HFFc6 (cell line): ENCODE data around the gene CCNB1IP1. TPM values are rescaled to one million over a fixed set of nuclear protein-coding genes. Genes with fewer than 3 reads are reported as not detected.
"Not testable (repeated sequence)": the region's sequence is repeated elsewhere in the genome, so short reads cannot be mapped to it uniquely, and the experiment has no call there.

Source experiments
- DNase-seq: peaks from one replicate; pipeline ENCODE4 v3.0.0-alpha.2; 2018
- H3K27ac Mint-ChIP-seq: 2 replicates; pipeline ENCODE4 v1.8.0; 2020; ENCODE audit warnings: mild to moderate bottlenecking, mixed read lengths
- H3K27me3 Mint-ChIP-seq: 2 replicates; pipeline ENCODE4 v1.8.0; 2021; ENCODE audit warnings: mild to moderate bottlenecking, moderate library complexity, mixed read lengths; ENCODE audit not compliant: insufficient read depth
- H3K36me3 Mint-ChIP-seq: 2 replicates; pipeline ENCODE4 v1.8.0; 2021; ENCODE audit warnings: low read depth, mixed read lengths
- H3K4me1 Mint-ChIP-seq: 2 replicates; pipeline ENCODE4 v1.8.0; 2020; ENCODE audit warnings: low read depth, mixed read lengths
- H3K4me3 Mint-ChIP-seq: 2 replicates; pipeline ENCODE4 v1.8.0; 2020; ENCODE audit warnings: mild to moderate bottlenecking, moderate library complexity, mixed read lengths
- H3K9me3 Mint-ChIP-seq: 2 replicates; pipeline ENCODE4 v1.8.0; 2020; ENCODE audit warnings: mild to moderate bottlenecking, mixed read lengths
- total RNA-seq, 6 experiments: library from RNA; stranded (reverse); fragmentation: NEBNext Ultra II Directional; extraction: Animal tissue kit (Norgen Biotek cat#: 25700); gene quantifications; 2 replicates in 1 of 6; 3 replicates in 5 of 6; pipeline ENCODE4 v1.2.3, GENCODE V29; 2021
- TF ChIP-seq, protein P1 (sequence below): fragments of 200-600 bp; sonication (generic); IDR thresholded peaks from 2 replicates; pipeline ENCODE4 v1.5.0; 2021; ENCODE audit warnings: antibody characterized with exemption, mild to moderate bottlenecking

The CCNB1IP1 gene
- total RNA-seq, 6 experiments from 2014 or later = 17.6 to 24.0 (median 20.3) TPM

DNA sequence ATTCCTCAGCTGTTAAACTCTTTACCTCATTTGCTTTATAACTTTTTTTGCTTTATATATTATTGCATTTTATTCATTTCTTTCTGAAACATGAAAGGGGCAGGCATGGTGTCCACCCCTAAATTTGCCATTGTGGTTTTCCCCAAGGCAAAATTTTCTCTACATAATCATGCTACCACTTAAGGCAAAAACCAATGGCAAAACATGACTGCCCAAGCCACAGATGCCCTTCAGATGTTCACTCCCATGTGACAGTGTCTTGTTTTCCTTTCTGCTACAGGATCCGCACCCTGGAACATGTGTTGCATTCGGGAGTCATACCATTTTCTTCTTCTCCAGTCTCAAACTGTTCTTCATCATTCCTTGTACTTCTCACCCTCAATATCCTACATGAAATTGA, 55.7 kb downstream of the CCNB1IP1 start:
- Mint-ChIP-seq H3K27ac (no peak overlapping the region), H3K4me3 (no peak overlapping the region), H3K36me3 (peaks cover 58% of the 10 kb centered on the region)

DNA sequence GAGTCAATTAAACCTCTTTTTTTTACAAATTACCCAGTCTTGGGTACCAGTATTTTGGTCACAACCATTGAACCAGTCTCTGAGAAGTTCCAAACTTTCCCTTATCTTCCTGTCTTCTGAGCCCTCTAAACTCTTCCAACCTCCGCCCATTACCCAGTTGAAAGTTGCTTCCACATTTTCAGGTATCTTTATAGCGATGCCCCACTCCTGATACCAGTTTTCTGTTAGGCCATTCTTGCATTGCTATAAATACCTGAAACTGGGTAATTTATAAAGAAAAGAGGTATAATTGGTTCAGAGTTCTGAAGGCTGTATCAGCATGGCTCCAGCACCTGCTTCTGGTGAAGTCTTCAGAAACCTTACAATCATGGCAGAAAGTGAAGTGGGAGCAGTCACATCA, 59.0 kb downstream of the CCNB1IP1 start:
- H3K9me3 Mint-ChIP-seq = peaks cover 32% of the 10 kb centered on the region
- H3K36me3 Mint-ChIP-seq = peaks cover 41% of the 10 kb centered on the region
- H3K4me3 Mint-ChIP-seq = no peak overlapping the region
- TF ChIP-seq, protein P1, sequence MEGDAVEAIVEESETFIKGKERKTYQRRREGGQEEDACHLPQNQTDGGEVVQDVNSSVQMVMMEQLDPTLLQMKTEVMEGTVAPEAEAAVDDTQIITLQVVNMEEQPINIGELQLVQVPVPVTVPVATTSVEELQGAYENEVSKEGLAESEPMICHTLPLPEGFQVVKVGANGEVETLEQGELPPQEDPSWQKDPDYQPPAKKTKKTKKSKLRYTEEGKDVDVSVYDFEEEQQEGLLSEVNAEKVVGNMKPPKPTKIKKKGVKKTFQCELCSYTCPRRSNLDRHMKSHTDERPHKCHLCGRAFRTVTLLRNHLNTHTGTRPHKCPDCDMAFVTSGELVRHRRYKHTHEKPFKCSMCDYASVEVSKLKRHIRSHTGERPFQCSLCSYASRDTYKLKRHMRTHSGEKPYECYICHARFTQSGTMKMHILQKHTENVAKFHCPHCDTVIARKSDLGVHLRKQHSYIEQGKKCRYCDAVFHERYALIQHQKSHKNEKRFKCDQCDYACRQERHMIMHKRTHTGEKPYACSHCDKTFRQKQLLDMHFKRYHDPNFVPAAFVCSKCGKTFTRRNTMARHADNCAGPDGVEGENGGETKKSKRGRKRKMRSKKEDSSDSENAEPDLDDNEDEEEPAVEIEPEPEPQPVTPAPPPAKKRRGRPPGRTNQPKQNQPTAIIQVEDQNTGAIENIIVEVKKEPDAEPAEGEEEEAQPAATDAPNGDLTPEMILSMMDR = no peak
- DNase-seq = no peak
- H3K27ac Mint-ChIP-seq = no peak overlapping the region
- H3K27me3 Mint-ChIP-seq = no peaks in the 10 kb centered on the region
- H3K4me1 Mint-ChIP-seq = peaks cover 7% of the 10 kb centered on the region

More for the DNA sequence above, 55.7 kb downstream of the CCNB1IP1 start:
- TF ChIP-seq, protein P1 = no peak
- Mint-ChIP-seq H3K4me1 (peaks cover 7% of the 10 kb centered on the region), H3K9me3 (peaks cover 30% of the 10 kb centered on the region), H3K27me3 (no peaks in the 10 kb centered on the region)
- no peak for DNase-seq

DNA sequence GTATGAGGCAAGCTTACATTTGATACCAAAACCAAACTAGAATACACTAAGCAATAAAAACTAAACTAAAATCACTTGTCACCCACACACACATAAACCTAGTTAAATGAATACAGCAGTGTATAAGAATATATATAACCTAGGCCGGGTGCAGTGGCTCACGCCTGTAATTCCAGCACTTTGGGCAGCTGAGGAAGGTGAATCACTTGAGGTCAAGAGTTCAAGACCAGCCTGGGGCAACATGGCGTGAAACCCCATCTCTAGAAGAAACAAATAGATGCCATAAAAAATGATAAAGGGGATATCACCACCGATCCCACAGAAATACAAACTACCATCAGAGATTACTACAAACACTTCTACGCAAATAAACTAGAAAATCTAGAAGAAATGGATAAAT, 68.7 kb downstream of the CCNB1IP1 start:
- H3K36me3 Mint-ChIP-seq, H3K9me3 Mint-ChIP-seq, H3K27ac Mint-ChIP-seq, H3K4me3 Mint-ChIP-seq, H3K27me3 Mint-ChIP-seq, DNase-seq: not testable (repeated sequence)
- H3K4me1 Mint-ChIP-seq = peaks cover 32% of the 10 kb centered on the region

DNA sequence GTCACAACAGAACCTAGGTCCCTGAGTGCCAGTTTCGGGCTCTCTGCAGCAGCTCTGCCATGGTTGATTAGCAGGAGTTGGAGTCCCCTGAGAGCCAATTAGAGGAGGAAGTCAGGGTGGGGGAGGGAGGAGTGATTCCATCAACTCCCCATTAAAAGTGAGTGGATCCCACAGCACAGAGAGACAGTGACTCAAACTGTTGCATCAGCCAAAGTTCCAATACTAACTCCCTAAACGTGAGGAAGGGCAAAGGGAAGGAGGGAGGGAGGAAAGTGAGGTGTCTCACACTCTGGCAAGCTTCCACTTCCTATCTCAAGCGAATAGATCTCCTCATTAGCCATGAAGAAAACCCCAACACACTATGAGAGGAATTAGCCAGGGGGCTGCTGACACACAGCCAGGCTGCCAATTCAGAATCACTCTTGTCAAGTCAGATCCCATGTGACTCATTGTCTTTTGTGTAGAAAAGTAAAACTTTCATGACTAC, 70.4 kb downstream of the CCNB1IP1 start:
- Mint-ChIP-seq H3K36me3 (no peaks in the 10 kb centered on the region), H3K4me3 (peak overlapping the region; percentile 42), H3K27ac (peak overlapping the region; percentile 74), H3K9me3 (no peaks in the 10 kb centered on the region), H3K4me1 (peaks cover 32% of the 10 kb centered on the region), H3K27me3 (no peaks in the 10 kb centered on the region; the same call in 1 of the 2 replicates)
- peak; percentile 66 for DNase-seq
- TF ChIP-seq, protein P1 = no peak

Other genes with a start within 250 kb of the CCNB1IP1 start
- not detected for gene OR4K17, start 222.5 kb downstream of the CCNB1IP1 start, total RNA-seq
- not detected for gene OR4N5, start 194.5 kb downstream of the CCNB1IP1 start, total RNA-seq
- gene OR11G2, start 142.4 kb downstream of the CCNB1IP1 start, total RNA-seq = not detected
- gene OR11H6, start 109.6 kb downstream of the CCNB1IP1 start, total RNA-seq = not detected
- not detected for gene OR11H7, start 104.3 kb downstream of the CCNB1IP1 start, total RNA-seq
- not detected for gene OR11H4, start 94.0 kb downstream of the CCNB1IP1 start, total RNA-seq
- gene TTC5, start 27.3 kb downstream of the CCNB1IP1 start, total RNA-seq = 10 to 100 TPM; 21.3 to 27.1 (median 23.3) TPM
- gene PARP2, start 10.4 kb upstream of the CCNB1IP1 start, total RNA-seq = 10 to 100 TPM; 15.7 to 22.9 (median 22.0) TPM
- 10 to 100 TPM; 11.6 to 16.1 (median 13.7) TPM for gene TEP1, start 80.2 kb upstream of the CCNB1IP1 start, total RNA-seq
- gene KLHL33, start 102.9 kb upstream of the CCNB1IP1 start, total RNA-seq = under 1 TPM in 1 of 6 experiments, not detected in 5; 0.05 TPM
- gene OSGEP, start 121.5 kb upstream of the CCNB1IP1 start, total RNA-seq = 10 to 100 TPM; 26.4 to 33.8 (median 30.7) TPM
- 100 to 1,000 TPM; 161 to 189 (median 184) TPM for gene APEX1, start 121.9 kb upstream of the CCNB1IP1 start, total RNA-seq
- 10 to 100 TPM; 17.0 to 20.3 (median 19.2) TPM for gene PIP4P1, start 128.2 kb upstream of the CCNB1IP1 start, total RNA-seq
- 10 to 100 TPM; 19.8 to 32.3 (median 25.7) TPM for gene PNP, start 136.1 kb upstream of the CCNB1IP1 start, total RNA-seq
- under 1 TPM in 2 of 6 experiments, not detected in 4; 0.14 to 0.17 TPM for gene RNASE10, start 172.3 kb upstream of the CCNB1IP1 start, total RNA-seq
- gene RNASE9, start 227.8 kb upstream of the CCNB1IP1 start, total RNA-seq = not detected